Loucy (cell line): ENCODE data around the gene SRRM4.

Experiments used
- H2AFZ ChIP-seq: fragments of 200-600 bp; sonication (generic); 2 replicates; pipeline ENCODE4 v1.6.0; 2016; ENCODE audit warnings: antibody characterized with exemption, mild to moderate bottlenecking, low read length, moderate library complexity
- H3F3A ChIP-seq: fragments of 200-600 bp; 2 replicates; pipeline ENCODE4 v1.6.0; 2016; ENCODE audit warnings: antibody characterized with exemption, low read depth, mild to moderate bottlenecking
- H3K27me3 ChIP-seq: fragments of 200-600 bp; sonication (generic); 2 replicates; pipeline ENCODE4 v1.6.1; 2014; ENCODE audit warnings: low read length, mild to moderate bottlenecking; ENCODE audit not compliant: insufficient read depth, poor library complexity, severe bottlenecking
- H3K36me3 ChIP-seq: fragments of 200-600 bp; sonication (generic); 2 replicates; pipeline ENCODE4 v1.6.1; 2016; ENCODE audit warnings: low read length; ENCODE audit not compliant: insufficient read depth
- H3K4me1 ChIP-seq: fragments of 200-600 bp; sonication (generic); 2 replicates; pipeline ENCODE4 v1.5.1; 2014; ENCODE audit warnings: low read length, mild to moderate bottlenecking; ENCODE audit not compliant: insufficient read depth, poor library complexity, severe bottlenecking
- H3K4me2 ChIP-seq: fragments of 200-600 bp; sonication (generic); 2 replicates; pipeline ENCODE4 v1.6.0; 2014; ENCODE audit warnings: antibody characterized with exemption, low read length, low read depth, mild to moderate bottlenecking; ENCODE audit not compliant: poor library complexity, severe bottlenecking
- H3K4me3 ChIP-seq: fragments of 200-600 bp; sonication (generic); 2 replicates; pipeline ENCODE4 v1.5.1; 2014; ENCODE audit warnings: low read length, mild to moderate bottlenecking, mixed read lengths; ENCODE audit not compliant: poor library complexity, severe bottlenecking
- H3K79me2 ChIP-seq: fragments of 200-600 bp; sonication (generic); 2 replicates; pipeline ENCODE4 v1.6.1; 2014; ENCODE audit warnings: low read length; ENCODE audit not compliant: insufficient read depth
- H3K9ac ChIP-seq: fragments of 200-600 bp; sonication (generic); 2 replicates; pipeline ENCODE4 v1.6.0; 2014; ENCODE audit warnings: mild to moderate bottlenecking, low read depth, low read length, moderate library complexity; ENCODE audit not compliant: poor library complexity, severe bottlenecking
- H3K9me2 ChIP-seq: fragments of 200-600 bp; sonication (generic); replicated peaks from 2 replicates; pipeline ENCODE4 v1.6.1; 2016; ENCODE audit warnings: low read depth, low read length, mixed read lengths
- H3K9me3 ChIP-seq: fragments of 200-600 bp; sonication (generic); 2 replicates; pipeline ENCODE4 v1.6.1; 2014; ENCODE audit warnings: mild to moderate bottlenecking, antibody characterized with exemption, low read length, low read depth; ENCODE audit not compliant: insufficient read depth
- H4K20me1 ChIP-seq: fragments of 200-600 bp; sonication (generic); 2 replicates; pipeline ENCODE4 v1.6.0; 2014; ENCODE audit warnings: antibody characterized with exemption, low read length, mild to moderate bottlenecking; ENCODE audit not compliant: insufficient read depth, poor library complexity, severe bottlenecking
- CTCF ChIP-seq: fragments of 200-600 bp; sonication (generic); conservative IDR thresholded peaks from 2 replicates; pipeline ENCODE4 v1.5.1; 2014; ENCODE audit warnings: mild to moderate bottlenecking, antibody characterized with exemption, low read length
- EZH2phosphoT487 ChIP-seq: fragments of 200-600 bp; IDR thresholded peaks from 2 replicates; pipeline ENCODE4 v1.6.1; 2018; ENCODE audit warnings: antibody characterized with exemption, mild to moderate bottlenecking, moderate library complexity, borderline replicate concordance

The SRRM4 gene

DNA sequence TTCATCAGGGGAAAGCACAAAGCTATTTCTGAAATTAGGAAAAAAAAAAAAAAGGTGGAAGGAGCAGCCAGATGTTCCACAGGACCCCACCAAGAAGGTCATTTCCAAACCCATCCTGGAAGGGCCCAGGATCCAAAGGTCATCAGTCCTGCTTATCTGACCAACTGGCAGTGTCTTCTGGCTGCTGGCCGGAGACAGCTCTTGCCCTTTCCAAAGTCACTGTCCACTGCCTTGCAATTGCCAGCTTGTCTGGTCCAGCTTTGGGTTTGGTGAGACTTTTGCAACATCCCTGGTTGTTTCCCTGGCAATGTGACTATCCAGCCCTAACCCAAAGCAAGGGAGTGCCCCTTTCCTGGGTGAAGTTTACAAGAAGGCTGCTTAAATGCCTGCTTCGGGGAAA lies 178.5 kb downstream of the SRRM4 start:
- H3K4me2 ChIP-seq, result no peak overlapping the region
- H3K27me3 ChIP-seq, result no peaks in the 10 kb centered on the region
- no peaks in the 10 kb centered on the region; the same call in 1 of the 2 replicates for H3K9me3 ChIP-seq
- H3K4me1 ChIP-seq, result no peaks in the 10 kb centered on the region
- no peak for TF ChIP-seq EZH2phosphoT487
- TF ChIP-seq CTCF, result no peak
- H3K9ac ChIP-seq, result no peak overlapping the region
- H3K79me2 ChIP-seq, result no peaks in the 10 kb centered on the region
- no peak overlapping the region for H2AFZ ChIP-seq
- H3K9me2 ChIP-seq, result no peaks in the 10 kb centered on the region
- H3K4me3 ChIP-seq, result no peak overlapping the region
- H3K36me3 ChIP-seq, result no peaks in the 10 kb centered on the region
- no peaks in the 10 kb centered on the region for H4K20me1 ChIP-seq
- H3F3A ChIP-seq, result no peaks in the 10 kb centered on the region

DNA sequence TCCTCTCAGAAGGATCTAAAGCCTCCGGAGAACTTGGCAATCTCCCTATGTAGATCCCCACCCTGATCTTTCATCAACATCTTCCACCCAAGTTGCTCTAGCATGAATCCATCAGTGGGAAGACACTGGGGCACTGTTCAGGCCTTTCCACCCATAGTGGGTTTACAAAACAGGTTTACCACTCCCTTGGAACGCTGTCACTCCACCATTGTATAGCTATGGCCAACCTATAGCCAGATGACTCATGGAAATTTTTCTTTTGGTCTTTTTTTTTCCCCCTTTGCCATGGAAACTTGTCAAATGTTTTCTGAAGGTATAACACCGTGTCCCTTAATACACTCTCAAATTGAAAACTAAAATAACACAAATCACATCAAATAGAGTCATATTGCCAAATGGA lies 186.6 kb downstream of the SRRM4 start:
- H3K4me2 ChIP-seq, result no peak overlapping the region
- no peaks in the 10 kb centered on the region for H3K36me3 ChIP-seq
- no peaks in the 10 kb centered on the region for H3K9me2 ChIP-seq
- H3K9me3 ChIP-seq, result no peaks in the 10 kb centered on the region
- H3F3A ChIP-seq, result no peaks in the 10 kb centered on the region
- H3K27me3 ChIP-seq, result no peaks in the 10 kb centered on the region
- no peaks in the 10 kb centered on the region for H4K20me1 ChIP-seq
- no peaks in the 10 kb centered on the region for H3K79me2 ChIP-seq
- no peak overlapping the region for H2AFZ ChIP-seq
- TF ChIP-seq CTCF, result no peak
- no peak for TF ChIP-seq EZH2phosphoT487
- no peaks in the 10 kb centered on the region for H3K4me1 ChIP-seq
- H3K4me3 ChIP-seq, result no peak overlapping the region
- no peak overlapping the region for H3K9ac ChIP-seq

DNA sequence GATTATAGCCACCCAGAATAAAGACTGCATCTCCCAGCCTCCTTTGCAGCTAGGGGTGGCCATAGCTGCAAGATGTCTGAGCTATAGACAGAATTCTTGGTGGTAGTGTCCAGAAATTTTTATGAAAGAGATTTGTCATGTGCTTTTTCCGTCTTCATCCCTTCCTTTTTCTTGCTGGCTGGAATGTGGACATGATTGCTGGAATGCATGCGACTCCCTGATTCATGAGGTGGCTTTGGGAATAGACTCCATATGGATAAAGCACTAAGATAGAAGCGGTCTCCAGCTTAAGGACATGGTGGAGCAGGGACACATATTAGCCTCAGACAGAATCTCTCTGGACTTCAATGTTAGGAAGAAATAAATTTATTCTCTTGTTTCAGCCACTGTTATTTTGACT lies 187.4 kb downstream of the SRRM4 start:
- TF ChIP-seq CTCF (no peak), EZH2phosphoT487 (no peak)
- Histone ChIP-seq H3K27me3 (no peaks in the 10 kb centered on the region), H3K9ac (no peak overlapping the region), H3K36me3 (no peaks in the 10 kb centered on the region), H3F3A (no peaks in the 10 kb centered on the region), H3K4me1 (no peaks in the 10 kb centered on the region), H3K4me2 (no peak overlapping the region), H4K20me1 (no peaks in the 10 kb centered on the region), H3K4me3 (no peak overlapping the region), H3K9me3 (no peaks in the 10 kb centered on the region), H2AFZ (no peak overlapping the region), H3K9me2 (no peaks in the 10 kb centered on the region), H3K79me2 (no peaks in the 10 kb centered on the region)
